HepG2 (cell line): Measurements from ENCODE around the gene RAB29. TPM values are rescaled to one million over a fixed set of nuclear protein-coding genes. Genes with fewer than 3 reads are reported as not detected.

Source experiments
- ELF1 ChIP-seq: sonication (generic); formaldehyde crosslinking; IDR thresholded peaks from 2 replicates; pipeline ENCODE4 v1.4.0; 2020; ENCODE audit warnings: missing genetic modification reagents
- HCFC1 ChIP-seq: fragments of 150-350 bp; IDR thresholded peaks from 2 replicates; pipeline ENCODE4 v1.6.1; 2014; ENCODE audit warnings: low read depth, low read length
- HNRNPH1 ChIP-seq: fragments of 200-400 bp; formaldehyde crosslinking; optimal IDR thresholded peaks from 2 replicates; pipeline ENCODE3; 2017; ENCODE audit warnings: mild to moderate bottlenecking, low read depth, low read length
- IRF2 ChIP-seq: IDR thresholded peaks from 2 replicates; pipeline ENCODE4 v1.6.1; 2018; ENCODE audit warnings: missing genetic modification reagents, missing compliant biosample characterization
- MAF1 ChIP-seq: sonication (generic); formaldehyde crosslinking; IDR thresholded peaks from 2 replicates; pipeline ENCODE4 v1.5.0; 2020; ENCODE audit warnings: missing genetic modification reagents, borderline replicate concordance
- NR0B2 ChIP-seq: sonication (generic); formaldehyde crosslinking; IDR thresholded peaks from 2 replicates; pipeline ENCODE4 v1.4.0; 2020; ENCODE audit warnings: mild to moderate bottlenecking, missing genetic modification reagents
- NR2C2 ChIP-seq: sonication (generic); formaldehyde crosslinking; IDR thresholded peaks from 2 replicates; pipeline ENCODE4 v1.4.0; 2020; ENCODE audit warnings: missing genetic modification reagents, mild to moderate bottlenecking, moderate library complexity, borderline replicate concordance
- RAD21 ChIP-seq: fragments of 450-650 bp; formaldehyde crosslinking; IDR thresholded peaks from 2 replicates; pipeline ENCODE4 v1.5.0; 2020; ENCODE audit warnings: mild to moderate bottlenecking
- TBX3 ChIP-seq: fragments of 450-650 bp; IDR thresholded peaks from 2 replicates; pipeline ENCODE4 v1.6.1; 2017; ENCODE audit warnings: antibody characterized with exemption, mild to moderate bottlenecking, inconsistent platforms, borderline replicate concordance
- TP53 ChIP-seq: sonication (generic); formaldehyde crosslinking; conservative IDR thresholded peaks from 2 replicates; pipeline ENCODE4 v1.4.0; 2020; ENCODE audit warnings: missing genetic modification reagents
- UBTF ChIP-seq: sonication (generic); formaldehyde crosslinking; IDR thresholded peaks from 2 replicates; pipeline ENCODE4 v1.4.0; 2020; ENCODE audit warnings: mild to moderate bottlenecking, missing genetic modification reagents
- ZBTB7B ChIP-seq: sonication (generic); formaldehyde crosslinking; IDR thresholded peaks from 2 replicates; pipeline ENCODE4 v1.4.0; 2020; ENCODE audit warnings: missing genetic modification reagents
- ZNF10 ChIP-seq: sonication (generic); formaldehyde crosslinking; IDR thresholded peaks from 2 replicates; pipeline ENCODE4 v1.4.0; 2020; ENCODE audit warnings: mild to moderate bottlenecking, low read depth, missing genetic modification reagents, borderline replicate concordance
- ZNF335 ChIP-seq: sonication (generic); formaldehyde crosslinking; IDR thresholded peaks from 2 replicates; pipeline ENCODE4 v1.4.0; 2020; ENCODE audit warnings: missing genetic modification reagents
- ZNF350 ChIP-seq: sonication (generic); formaldehyde crosslinking; IDR thresholded peaks from 2 replicates; pipeline ENCODE4 v1.4.0; 2020; ENCODE audit warnings: mild to moderate bottlenecking, low read depth, missing genetic modification reagents, borderline replicate concordance
- ZNF496 ChIP-seq: sonication (generic); formaldehyde crosslinking; IDR thresholded peaks from 2 replicates; pipeline ENCODE4 v1.8.1; 2023; ENCODE audit warnings: mild to moderate bottlenecking, moderate library complexity, missing genetic modification reagents; ENCODE audit not compliant: insufficient replicate concordance
- ZNF687 ChIP-seq: sonication (generic); formaldehyde crosslinking; IDR thresholded peaks from 2 replicates; pipeline ENCODE4 v1.5.1; 2020; ENCODE audit warnings: mild to moderate bottlenecking, missing genetic modification reagents, moderate library complexity
- ZNF710 ChIP-seq: sonication (generic); formaldehyde crosslinking; IDR thresholded peaks from 2 replicates; pipeline ENCODE4 v1.5.0; 2020; ENCODE audit warnings: mild to moderate bottlenecking, missing genetic modification reagents, borderline replicate concordance
- ZNF766 ChIP-seq: sonication (generic); formaldehyde crosslinking; IDR thresholded peaks from 2 replicates; pipeline ENCODE4 v1.5.0; 2020; ENCODE audit warnings: missing genetic modification reagents, borderline replicate concordance
- ZNF777 ChIP-seq: sonication (generic); formaldehyde crosslinking; IDR thresholded peaks from 2 replicates; pipeline ENCODE4 v1.4.0; 2020; ENCODE audit warnings: missing genetic modification reagents
- polyA plus RNA-seq, 8 experiments: library from polyadenylated mRNA; depleted of rRNA in 3 of 8; stranded (reverse) in 7 of 8; unstranded in 1 of 8; fragments of >200 nt; fragmentation: Illumina TruSeq in 4 of 8; extraction: Trizol in 4 of 8; gene quantifications; 2 replicates each; pipeline versions ENCODE4 v1.2.1 to v1.2.3, GENCODE V29; 2011 to 2016; ENCODE audit warnings: low read depth in 4 of 8, missing spikeins in 1 of 8, mixed read lengths in 1 of 8; ENCODE audit not compliant: insufficient read depth in 1 of 8
- total RNA-seq, 5 experiments: library from RNA; depleted of rRNA; stranded (reverse); fragments of >200 nt; fragmentation: Illumina TruSeq; extraction: Trizol; gene quantifications; 2 replicates each; pipeline ENCODE4 v1.2.3, GENCODE V29; 2016; ENCODE audit warnings: low read depth in 1 of 5

The RAB29 gene
- total and polyA plus RNA-seq, 2 of the 13 experiments (the other 11 are each of a cell fraction or from before 2014, with no cell fraction given): 8.7 to 10.1 TPM

GRCh38 chr1:205775015-205775716, at the start of gene RAB29 (continued):
- TF ChIP-seq ZNF710 (peak; percentile 63; the same call in 1 of the 2 replicates), ZNF10 (CRISPR knock-in tag) (no peak), UBTF (peak; percentile 60), RAD21 (CRISPR knock-in tag) (0 out of 2 replicates have a peak, but pooled peaks have one; percentile 17), ZNF777 (CRISPR knock-in tag) (peak; percentile 70; the same call in 1 of the 2 replicates), NR2C2 (CRISPR knock-in tag) (peak; percentile 25; the same call in 1 of the 2 replicates), IRF2 (CRISPR knock-in tag) (peak; percentile 77), ZNF350 (CRISPR knock-in tag) (peak; percentile 38; the same call in 1 of the 2 replicates), HCFC1 (peak; percentile 95), NR0B2 (CRISPR knock-in tag) (no peak), ZNF335 (CRISPR knock-in tag) (peak; percentile 55; the same call in 1 of the 2 replicates), ELF1 (CRISPR knock-in tag) (peak; percentile 46; the same call in 1 of the 2 replicates), TBX3 (peak; percentile 19; the same call in 1 of the 2 replicates), TP53 (CRISPR knock-in tag) (no peak), ZNF766 (CRISPR knock-in tag) (no peak), HNRNPH1 (no peak), ZBTB7B (CRISPR knock-in tag) (peak; percentile 64; the same call in 1 of the 2 replicates), ZNF687 (CRISPR knock-in tag) (peak; percentile 79), MAF1 (CRISPR knock-in tag) (no peak), ZNF496 (CRISPR knock-in tag) (no peak)
